Large intestine (tissue), 3 donors: Measurements from ENCODE around the gene ASTN2. TPM values are rescaled to one million over a fixed set of nuclear protein-coding genes. Genes with fewer than 3 reads are reported as not detected.
"Not testable (repeated sequence)": the region's sequence is repeated elsewhere in the genome, so short reads cannot be mapped to it uniquely, and the experiment has no call there.

Source experiments
- DNase-seq, 2 donors: peaks; one replicate each; pipeline versions ENCODE4 v3.0.0 to v3.0.0-alpha.2; 2013
- H3K27ac ChIP-seq: one replicate; pipeline ENCODE4 v1.5.1; 2013; ENCODE audit warnings: low read length
- H3K27me3 ChIP-seq: 2 replicates; pipeline ENCODE4 v1.6.1; 2013; ENCODE audit warnings: low read length; ENCODE audit not compliant: control insufficient read depth, insufficient read depth
- H3K36me3 ChIP-seq: 2 replicates; pipeline ENCODE4 v1.6.1; 2013; ENCODE audit warnings: low read length; ENCODE audit not compliant: control insufficient read depth, insufficient read depth
- H3K4me1 ChIP-seq: one replicate; pipeline ENCODE4 v1.6.1; 2013; ENCODE audit warnings: low read length; ENCODE audit not compliant: control insufficient read depth, insufficient read depth
- H3K4me3 ChIP-seq: one replicate; pipeline ENCODE4 v1.5.1; 2013; ENCODE audit warnings: low read length
- H3K9me3 ChIP-seq: one replicate; pipeline ENCODE4 v1.6.1; 2013; ENCODE audit warnings: mild to moderate bottlenecking, low read depth, low read length, moderate library complexity; ENCODE audit not compliant: control insufficient read depth
- WGBS: methylation state at CpG from one replicate; pipeline ENCODE4 v1.1.5; 2013; ENCODE audit warnings: low lambda C conversion rate; ENCODE audit not compliant: insufficient coverage; 5-methylcytosine and 5-hydroxymethylcytosine counted together
- polyA plus RNA-seq: library from polyadenylated mRNA; unstranded; fragments of 120-200 nt; gene quantifications from one replicate; pipeline ENCODE4 v1.2.1, GENCODE V29; 2013

Gene ASTN2
- polyA plus RNA-seq, 1 donor = 11.4 TPM

DNA sequence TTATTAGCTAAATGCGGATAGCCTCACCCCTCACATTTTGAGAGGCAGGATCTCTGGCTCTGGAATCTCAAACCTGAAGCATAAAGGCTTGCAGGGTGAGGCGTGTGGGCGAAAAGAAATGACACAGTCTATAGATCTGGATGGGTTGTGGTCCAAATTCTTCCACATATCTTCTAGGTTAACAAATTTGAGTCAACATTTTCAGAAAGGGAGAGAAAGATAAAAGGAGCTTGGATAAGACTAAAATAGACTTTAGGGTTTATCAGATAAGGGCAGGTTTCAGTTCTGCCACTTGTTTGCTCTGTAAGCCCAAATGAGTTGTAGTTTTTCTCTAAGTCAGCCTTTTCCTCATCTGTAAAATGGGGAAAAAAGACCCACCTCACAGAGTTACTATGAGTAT is 506.9 kb downstream of the ASTN2 start:
- Histone ChIP-seq H3K4me1 (no peaks in the 10 kb centered on the region), H3K36me3 (no peaks in the 10 kb centered on the region), H3K27me3 (no peaks in the 10 kb centered on the region), H3K4me3 (no peak overlapping the region), H3K9me3 (no peaks in the 10 kb centered on the region), H3K27ac (no peak overlapping the region)
- no peak for DNase-seq
- no CpG with 5 or more reads among the region's 3 CpGs for WGBS

DNA sequence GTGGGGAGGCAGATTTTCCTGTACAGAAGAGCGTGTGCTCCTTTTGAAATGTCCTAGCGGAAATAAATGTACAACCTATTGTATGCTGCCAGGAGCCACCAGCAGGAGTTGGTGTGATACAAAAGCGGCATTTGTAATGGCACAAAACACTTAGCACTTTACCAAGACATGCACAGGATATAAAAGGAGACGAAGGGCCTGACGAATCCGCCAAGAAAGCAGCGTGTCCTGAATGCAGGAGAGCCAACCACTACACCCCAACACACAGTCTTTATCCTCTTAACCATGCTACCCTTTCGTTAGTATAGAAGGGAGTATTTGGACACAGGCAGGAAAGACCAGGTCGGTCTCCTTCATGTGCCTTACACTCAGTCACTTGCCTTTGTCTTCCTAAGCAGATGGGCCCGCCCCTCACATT is 509.7 kb downstream of the ASTN2 start:
- no peak for DNase-seq
- Histone ChIP-seq H3K27me3 (no peaks in the 10 kb centered on the region), H3K4me3 (no peak overlapping the region), H3K27ac (no peak overlapping the region), H3K4me1 (no peaks in the 10 kb centered on the region), H3K36me3 (no peaks in the 10 kb centered on the region), H3K9me3 (no peaks in the 10 kb centered on the region)
- no CpG with 5 or more reads among the region's 10 CpGs for WGBS

DNA sequence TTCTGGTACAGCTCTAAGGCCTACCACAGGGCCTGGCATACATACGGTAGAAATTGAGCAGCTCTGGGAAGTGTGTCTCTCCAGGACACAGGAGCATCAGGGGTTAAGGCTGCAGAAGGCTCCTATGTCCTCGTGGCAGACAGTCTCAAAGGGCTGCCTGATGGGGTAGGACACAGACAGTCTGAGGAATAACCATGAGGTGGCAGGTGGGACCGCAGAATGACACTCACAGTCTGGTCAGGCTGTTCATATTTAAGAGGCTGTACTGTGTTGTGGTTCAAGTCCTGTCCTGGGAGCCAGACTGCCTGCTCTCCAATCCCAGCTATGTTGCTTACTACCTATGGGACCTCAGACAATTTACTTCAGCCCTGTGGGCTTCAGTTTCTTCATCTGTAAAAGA is 510.7 kb downstream of the ASTN2 start:
- H3K4me1 ChIP-seq = no peaks in the 10 kb centered on the region
- no CpG with 5 or more reads among the region's 3 CpGs for WGBS

DNA sequence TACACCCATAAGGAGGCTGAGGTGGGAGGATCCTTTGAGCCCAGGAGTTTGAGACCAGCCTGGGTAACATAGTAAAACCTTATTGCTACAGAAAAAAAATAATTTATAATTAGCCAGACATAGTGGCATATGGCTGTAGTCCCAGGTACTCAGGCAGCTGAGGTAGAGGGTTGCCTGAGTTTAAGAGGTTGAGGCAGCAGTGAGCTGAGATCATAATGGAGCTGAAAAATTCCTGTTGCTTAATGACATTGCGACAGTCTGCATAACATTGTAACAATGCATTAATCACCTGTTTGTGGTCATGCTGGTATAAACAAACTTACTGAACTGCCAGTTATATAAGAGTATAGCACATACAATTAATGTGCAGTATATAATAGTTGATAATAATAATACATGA is 513.6 kb downstream of the ASTN2 start:
- no peak overlapping the region for H3K27ac ChIP-seq
- H3K27me3 ChIP-seq = no peaks in the 10 kb centered on the region
- no CpG with 5 or more reads among the region's 1 CpG for WGBS
- no peaks in the 10 kb centered on the region for H3K9me3 ChIP-seq
- H3K36me3 ChIP-seq = no peaks in the 10 kb centered on the region
- DNase-seq = no peak
- no peak overlapping the region for H3K4me3 ChIP-seq
- no peaks in the 10 kb centered on the region for H3K4me1 ChIP-seq

More for the DNA sequence above, 510.7 kb downstream of the ASTN2 start:
- no peaks in the 10 kb centered on the region for H3K36me3 ChIP-seq
- no peak overlapping the region for H3K4me3 ChIP-seq
- no peak overlapping the region for H3K27ac ChIP-seq
- no peaks in the 10 kb centered on the region for H3K9me3 ChIP-seq
- no peak for DNase-seq
- H3K27me3 ChIP-seq = no peaks in the 10 kb centered on the region

DNA sequence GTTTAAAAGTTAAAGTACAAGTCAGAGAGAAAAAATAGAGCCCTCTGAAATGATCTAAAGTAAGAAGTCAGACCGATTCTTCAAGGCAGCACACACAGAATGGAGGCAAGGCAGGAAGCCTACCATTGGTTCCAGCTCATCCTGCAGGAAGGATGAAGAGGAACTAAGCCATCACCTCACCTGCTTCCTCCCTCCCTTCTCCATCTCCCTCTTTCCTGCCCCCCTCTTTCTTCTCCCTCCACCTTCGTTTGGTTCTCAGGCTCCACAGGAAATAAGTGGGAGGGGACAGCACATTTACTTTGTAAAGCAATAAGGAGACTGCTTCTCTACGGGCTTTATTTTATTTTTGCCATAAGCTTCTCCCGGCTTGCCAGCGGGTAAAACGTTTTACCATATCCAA is 514.3 kb downstream of the ASTN2 start:
- Histone ChIP-seq H3K27me3 (no peaks in the 10 kb centered on the region), H3K4me3 (no peak overlapping the region), H3K36me3 (no peaks in the 10 kb centered on the region), H3K9me3 (no peaks in the 10 kb centered on the region), H3K4me1 (no peaks in the 10 kb centered on the region), H3K27ac (no peak overlapping the region)
- WGBS = 87% methylated on average over 4 of the region's 6 CpGs
- no peak for DNase-seq

DNA sequence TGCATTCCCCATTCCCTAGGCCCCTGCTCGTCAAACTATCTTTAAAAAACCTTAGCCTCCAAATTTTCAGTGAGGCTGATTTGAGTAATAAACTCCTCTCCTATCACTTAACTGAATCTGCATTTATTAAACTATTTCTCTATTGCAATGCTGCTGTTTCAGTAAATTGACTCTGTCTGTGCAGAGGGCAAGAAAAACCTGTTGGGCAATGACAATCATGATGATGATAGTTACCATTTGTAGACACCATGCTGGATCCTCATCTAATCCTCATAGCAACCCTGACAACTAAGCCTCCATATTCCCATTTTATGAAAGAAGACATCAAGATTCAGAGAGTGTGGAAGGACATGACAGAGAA is 514.9 kb downstream of the ASTN2 start:
- no peaks in the 10 kb centered on the region for H3K27me3 ChIP-seq
- no peaks in the 10 kb centered on the region for H3K9me3 ChIP-seq
- no peaks in the 10 kb centered on the region for H3K36me3 ChIP-seq
- no peak for DNase-seq
- no CpG with 5 or more reads among the region's 1 CpG for whole genome bisulfite sequencing
- H3K27ac ChIP-seq = no peak overlapping the region
- H3K4me3 ChIP-seq = no peak overlapping the region
- no peaks in the 10 kb centered on the region for H3K4me1 ChIP-seq

DNA sequence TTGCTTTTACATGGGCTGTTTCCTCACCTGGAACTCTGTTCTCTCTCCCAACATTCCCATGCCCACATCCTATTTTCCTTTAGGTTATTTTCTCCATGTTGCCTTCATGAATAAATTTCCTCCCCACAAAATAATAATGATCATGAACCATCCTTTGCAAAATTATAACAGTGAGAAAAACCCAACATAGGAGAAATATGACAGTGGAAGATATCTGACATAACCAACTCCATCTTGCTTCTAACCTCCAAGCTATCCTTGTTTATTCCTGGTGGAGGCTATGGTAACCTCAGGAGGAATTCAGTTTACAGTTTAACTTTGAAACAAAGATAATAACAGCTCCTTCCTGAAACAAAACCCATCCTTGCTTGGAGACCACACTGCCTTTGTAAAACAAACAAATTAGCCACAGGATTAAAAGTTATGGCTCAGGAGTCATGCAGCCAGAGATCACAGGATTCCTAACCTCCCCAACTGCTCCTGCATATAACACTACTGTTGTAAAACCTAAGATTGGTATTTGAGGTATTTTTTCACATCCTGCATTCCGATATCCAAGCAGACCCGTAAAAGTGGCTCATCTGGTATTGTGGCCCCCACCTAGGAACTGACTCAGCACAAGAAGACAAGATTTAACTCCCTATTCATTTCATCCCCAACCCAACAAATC is 515.4 kb downstream of the ASTN2 start:
- Histone ChIP-seq H3K4me1 (no peaks in the 10 kb centered on the region), H3K36me3 (no peaks in the 10 kb centered on the region), H3K9me3 (no peaks in the 10 kb centered on the region), H3K27ac (no peak overlapping the region), H3K4me3 (no peak overlapping the region), H3K27me3 (no peaks in the 10 kb centered on the region)
- DNase-seq = no peak
- WGBS = no CpG with 5 or more reads among the region's 2 CpGs

DNA sequence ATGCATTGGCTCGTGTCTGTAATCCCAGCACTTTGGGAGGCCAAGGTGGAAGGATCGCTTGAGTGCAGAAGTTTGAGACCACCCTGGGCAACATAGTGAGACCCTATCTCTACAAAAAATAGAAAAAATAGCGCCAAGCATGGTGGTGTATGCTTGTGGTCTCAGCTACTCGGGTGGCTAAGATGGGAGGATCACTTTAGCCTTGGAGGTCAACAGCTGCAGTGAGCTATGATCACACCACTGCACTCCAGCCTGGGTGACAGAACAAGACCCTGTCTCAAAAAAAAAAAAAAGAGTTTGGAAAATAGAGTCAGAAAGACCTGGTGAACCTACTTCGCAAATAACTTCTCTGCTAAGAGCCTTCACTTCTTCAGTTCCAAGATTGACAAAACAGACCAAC is 516.7 kb downstream of the ASTN2 start:
- H3K4me1 ChIP-seq, H3K9me3 ChIP-seq, H3K36me3 ChIP-seq: not testable (repeated sequence)

DNA sequence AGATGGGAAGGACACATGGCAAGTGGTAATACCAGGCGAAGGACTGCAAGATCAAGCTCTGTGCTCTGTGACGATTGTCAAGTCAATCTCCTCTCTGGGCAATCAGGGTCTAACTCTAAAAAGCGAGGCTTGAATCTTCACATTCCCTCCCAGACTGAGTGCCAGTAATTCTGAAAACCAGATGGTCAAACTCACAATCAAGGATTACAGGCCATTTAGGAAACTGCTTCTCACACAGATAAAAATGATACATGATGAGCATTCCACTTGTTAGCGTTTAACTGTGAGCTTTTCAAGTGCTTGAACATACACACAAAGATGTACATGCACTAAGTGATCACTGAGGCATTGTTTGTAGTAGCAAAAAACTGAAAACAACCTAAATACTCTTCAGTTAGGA is 517.7 kb downstream of the ASTN2 start:
- Histone ChIP-seq H3K9me3 (no peaks in the 10 kb centered on the region), H3K4me3 (no peak overlapping the region), H3K36me3 (no peaks in the 10 kb centered on the region), H3K27ac (no peak overlapping the region), H3K27me3 (no peaks in the 10 kb centered on the region), H3K4me1 (no peaks in the 10 kb centered on the region)
- 83% methylated on average over 2 of the region's 4 CpGs for WGBS
- no peak for DNase-seq

More for the DNA sequence above, 516.7 kb downstream of the ASTN2 start:
- not testable (repeated sequence) for H3K27ac ChIP-seq, H3K27me3 ChIP-seq, DNase-seq, H3K4me3 ChIP-seq
- 60% methylated on average over 1 of the region's 5 CpGs for WGBS

DNA sequence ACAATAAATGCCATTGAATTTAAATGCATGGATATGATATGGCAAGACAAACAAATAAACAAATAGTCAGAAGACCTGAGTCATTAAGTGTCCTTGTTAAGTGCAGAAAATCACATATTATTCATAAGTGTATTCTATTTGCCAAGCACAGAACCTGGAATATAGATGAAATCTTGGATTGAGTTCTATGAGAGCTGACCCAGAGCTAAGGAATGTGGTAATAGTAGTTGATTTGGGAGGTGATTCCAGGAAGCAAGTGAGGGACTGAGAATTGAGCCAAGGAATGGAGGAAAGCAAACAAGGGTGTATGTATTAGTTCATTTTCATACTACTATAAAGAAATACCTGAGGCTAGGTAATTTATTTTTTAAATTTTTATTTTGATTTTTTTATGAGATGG is 518.9 kb downstream of the ASTN2 start:
- DNase-seq = no peak
- H3K4me3 ChIP-seq = no peak overlapping the region
- H3K4me1 ChIP-seq = no peaks in the 10 kb centered on the region
- H3K27ac ChIP-seq = no peak overlapping the region
- no peaks in the 10 kb centered on the region for H3K27me3 ChIP-seq
- H3K9me3 ChIP-seq = no peaks in the 10 kb centered on the region
- no peaks in the 10 kb centered on the region for H3K36me3 ChIP-seq

DNA sequence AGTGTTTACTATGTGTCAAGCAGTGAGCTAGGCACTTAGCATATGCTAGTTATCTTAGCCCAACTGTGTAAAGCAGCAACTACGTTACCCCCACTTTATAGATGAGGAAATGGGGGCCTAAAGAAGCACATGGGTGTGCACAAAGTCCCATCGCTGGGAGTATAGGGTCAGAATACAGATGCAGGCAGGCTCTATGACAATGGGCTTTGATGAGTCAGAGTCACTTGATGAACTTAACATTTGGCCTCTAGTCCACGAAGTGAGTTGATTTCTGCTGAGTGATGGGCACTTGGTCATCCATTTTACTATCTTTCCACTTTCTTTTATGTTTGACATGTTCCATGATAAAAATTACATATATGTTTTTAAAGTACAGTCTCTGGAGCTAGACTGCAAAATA is 523.4 kb downstream of the ASTN2 start:
- 60% methylated on average over 2 of the region's 3 CpGs for whole genome bisulfite sequencing
- Histone ChIP-seq H3K4me1 (no peaks in the 10 kb centered on the region), H3K27ac (no peak overlapping the region), H3K9me3 (no peaks in the 10 kb centered on the region), H3K4me3 (no peak overlapping the region), H3K36me3 (no peaks in the 10 kb centered on the region), H3K27me3 (no peaks in the 10 kb centered on the region)
- peak in 1 of 2 donors; percentile 26 for DNase-seq
